ENCODE results near the gene SERPINA5. TPM values are rescaled to one million over a fixed set of nuclear protein-coding genes. Genes with fewer than 3 reads are reported as not detected.
"Not testable (repeated sequence)": the region's sequence is repeated elsewhere in the genome, so short reads cannot be mapped to it uniquely, and the experiment has no call there.

The SERPINA5 gene
- total and polyA plus RNA-seq, 2 donors (not counting 1 experiment from before 2014, with no cell fraction given): not detected

DNA sequence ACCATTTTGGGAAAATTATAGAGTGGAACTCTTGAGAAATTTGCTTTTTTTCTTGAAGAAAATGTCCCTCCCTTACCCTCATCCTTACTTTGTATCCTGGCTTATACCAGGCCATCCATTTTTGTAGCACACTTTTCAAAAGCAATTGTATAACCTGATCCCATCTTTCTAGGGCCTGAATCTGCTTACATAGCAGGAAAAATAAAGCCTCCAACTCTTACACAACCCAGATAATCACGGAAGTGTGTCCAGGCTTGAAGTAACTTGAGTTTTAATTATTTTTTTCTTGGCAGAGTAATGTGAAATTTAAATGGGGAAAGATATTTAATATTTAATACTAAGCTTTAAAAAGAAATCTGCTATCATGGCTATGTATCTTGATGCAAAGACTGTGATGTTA lies 53.9 kb downstream of the SERPINA5 start:
- no peak overlapping the region for H3K9ac ChIP-seq (ENCODE audit: low read length)
- H3K27ac ChIP-seq (ENCODE audit: low read length in 2 of 2): no peak overlapping the region
- POLR2A ChIA-PET: no interaction called here
- H3K4me2 ChIP-seq (replicated peaks; ENCODE audit: low read depth, low read length, poor library complexity, severe bottlenecking): no peak overlapping the region
- no peaks in the 10 kb centered on the region for H3K36me3 ChIP-seq (replicated peaks in 1 of 2; ENCODE audit: control extremely low read depth in 1 of 2, control insufficient read depth in 1 of 2, extremely low read depth in 1 of 2, insufficient read depth in 2 of 2, low read length in 1 of 2)
- H3K4me1 ChIP-seq (ENCODE audit: control insufficient read depth in 2 of 2, insufficient read depth in 2 of 2, low read length in 2 of 2): no peaks in the 10 kb centered on the region
- Mint-ChIP-seq H3K9me3 (ENCODE audit: insufficient read depth) (no peaks in the 10 kb centered on the region), H3K27ac (no peak overlapping the region), H3K27me3 (peaks cover 9% of the 10 kb centered on the region), H3K4me1 (no peaks in the 10 kb centered on the region), H3K4me3 (no peak overlapping the region)
- peaks cover 0 to 13% (median 0%) of the 10 kb centered on the region in 3 donors for H3K9me3 ChIP-seq (ENCODE audit: control extremely low read depth in 1 of 3, control insufficient read depth in 2 of 3, insufficient read depth in 1 of 3, low read length in 2 of 3)
- CTCF ChIA-PET: no interaction called here
- DNase-seq (no peak), ATAC-seq (ENCODE audit: low read depth) (no peak)
- intact Hi-C loops (cut with micrococcal nuclease): no loop called here
- WGBS (ENCODE audit: insufficient coverage): no CpG with 5 or more reads among the region's 1 CpG
- H4K20me1 ChIP-seq (ENCODE audit: control insufficient read depth, insufficient read depth, low read length, poor library complexity, severe bottlenecking): no peaks in the 10 kb centered on the region
- TF ChIP-seq, protein P1, sequence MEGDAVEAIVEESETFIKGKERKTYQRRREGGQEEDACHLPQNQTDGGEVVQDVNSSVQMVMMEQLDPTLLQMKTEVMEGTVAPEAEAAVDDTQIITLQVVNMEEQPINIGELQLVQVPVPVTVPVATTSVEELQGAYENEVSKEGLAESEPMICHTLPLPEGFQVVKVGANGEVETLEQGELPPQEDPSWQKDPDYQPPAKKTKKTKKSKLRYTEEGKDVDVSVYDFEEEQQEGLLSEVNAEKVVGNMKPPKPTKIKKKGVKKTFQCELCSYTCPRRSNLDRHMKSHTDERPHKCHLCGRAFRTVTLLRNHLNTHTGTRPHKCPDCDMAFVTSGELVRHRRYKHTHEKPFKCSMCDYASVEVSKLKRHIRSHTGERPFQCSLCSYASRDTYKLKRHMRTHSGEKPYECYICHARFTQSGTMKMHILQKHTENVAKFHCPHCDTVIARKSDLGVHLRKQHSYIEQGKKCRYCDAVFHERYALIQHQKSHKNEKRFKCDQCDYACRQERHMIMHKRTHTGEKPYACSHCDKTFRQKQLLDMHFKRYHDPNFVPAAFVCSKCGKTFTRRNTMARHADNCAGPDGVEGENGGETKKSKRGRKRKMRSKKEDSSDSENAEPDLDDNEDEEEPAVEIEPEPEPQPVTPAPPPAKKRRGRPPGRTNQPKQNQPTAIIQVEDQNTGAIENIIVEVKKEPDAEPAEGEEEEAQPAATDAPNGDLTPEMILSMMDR (IDR thresholded peaks at IDR 0.05): no peak
- TF ChIP-seq EZH2 (IDR thresholded peaks at IDR 0.05; ENCODE audit: borderline replicate concordance, insufficient read depth, low read depth, low read length, poor library complexity, severe bottlenecking): no peak
- H3K27me3 ChIP-seq (replicated peaks in 1 of 4; ENCODE audit: control extremely low read depth in 1 of 4, control insufficient read depth in 3 of 4, insufficient read depth in 4 of 4, low read length in 3 of 4): no peaks in the 10 kb centered on the region
- no peak overlapping the region for H3K4me3 ChIP-seq (ENCODE audit: control extremely low read depth in 1 of 5, extremely low read depth in 1 of 5, insufficient read depth in 1 of 5, low read depth in 2 of 5, low read length in 4 of 5)
- no peak overlapping the region for H2AFZ ChIP-seq (ENCODE audit: insufficient read depth, low read depth, low read length, poor library complexity, severe bottlenecking)
- no peaks in the 10 kb centered on the region for H3K79me2 ChIP-seq (ENCODE audit: control insufficient read depth, insufficient read depth, low read length)

DNA sequence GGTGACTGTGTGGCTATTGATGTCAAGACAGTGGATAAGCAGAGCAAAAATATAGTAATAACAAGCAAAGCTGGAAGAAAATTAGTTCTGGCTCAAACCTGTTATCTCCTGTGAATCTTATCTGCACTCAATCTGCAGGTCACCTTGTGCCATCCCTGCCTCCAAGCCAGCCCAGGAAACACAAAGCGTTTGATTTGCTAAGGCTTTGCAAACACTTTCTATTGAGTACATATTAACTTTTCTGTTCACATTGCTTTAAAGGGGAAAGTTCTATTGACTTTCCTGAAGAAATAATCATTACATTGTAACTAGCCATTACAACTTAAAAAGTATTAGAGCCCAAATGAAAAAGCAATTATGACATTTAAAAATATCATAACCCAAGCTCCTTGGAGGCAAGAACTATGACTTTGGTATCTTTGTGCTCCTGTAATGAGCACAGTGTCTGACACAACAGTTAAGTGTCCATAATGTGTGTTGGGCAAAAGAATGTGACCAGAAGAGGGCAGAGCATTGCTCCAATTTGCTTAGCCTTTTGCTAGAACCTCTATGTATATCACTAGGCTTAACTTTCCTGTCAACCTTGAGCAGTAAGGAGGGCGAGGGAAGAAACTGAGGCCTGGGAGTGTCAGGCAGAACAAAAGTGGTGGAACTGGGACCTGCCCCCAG lies 55.7 kb downstream of the SERPINA5 start:
- Histone ChIP-seq H3K9ac (ENCODE audit: low read length) (no peak overlapping the region), H3K4me1 (ENCODE audit: control insufficient read depth in 2 of 2, insufficient read depth in 2 of 2, low read length in 2 of 2) (no peaks in the 10 kb centered on the region), H3K36me3 (replicated peaks in 1 of 2; ENCODE audit: control extremely low read depth in 1 of 2, control insufficient read depth in 1 of 2, extremely low read depth in 1 of 2, insufficient read depth in 2 of 2, low read length in 1 of 2) (no peaks in the 10 kb centered on the region), H3K9me3 (ENCODE audit: control extremely low read depth in 1 of 3, control insufficient read depth in 2 of 3, insufficient read depth in 1 of 3, low read length in 2 of 3) (peaks cover 0 to 25% (median 0%) of the 10 kb centered on the region in 3 donors), H3K4me2 (replicated peaks; ENCODE audit: low read depth, low read length, poor library complexity, severe bottlenecking) (no peak overlapping the region), H4K20me1 (ENCODE audit: control insufficient read depth, insufficient read depth, low read length, poor library complexity, severe bottlenecking) (no peaks in the 10 kb centered on the region), H3K27me3 (replicated peaks in 1 of 4; ENCODE audit: control extremely low read depth in 1 of 4, control insufficient read depth in 3 of 4, insufficient read depth in 4 of 4, low read length in 3 of 4) (no peaks in the 10 kb centered on the region), H3K4me3 (ENCODE audit: control extremely low read depth in 1 of 5, extremely low read depth in 1 of 5, insufficient read depth in 1 of 5, low read depth in 2 of 5, low read length in 4 of 5) (no peak overlapping the region), H3K79me2 (ENCODE audit: control insufficient read depth, insufficient read depth, low read length) (no peaks in the 10 kb centered on the region), H2AFZ (ENCODE audit: insufficient read depth, low read depth, low read length, poor library complexity, severe bottlenecking) (no peak overlapping the region), H3K27ac (ENCODE audit: low read length in 2 of 2) (no peak overlapping the region)
- Mint-ChIP-seq H3K4me1 (no peaks in the 10 kb centered on the region), H3K4me3 (no peak overlapping the region), H3K9me3 (ENCODE audit: insufficient read depth) (no peaks in the 10 kb centered on the region), H3K27ac (no peak overlapping the region), H3K27me3 (peaks cover 9% of the 10 kb centered on the region)
- ChIA-PET POLR2A (no interaction called here), CTCF (no interaction called here)
- no CpG with 5 or more reads among the region's 2 CpGs for WGBS (ENCODE audit: insufficient coverage)
- DNase-seq: no peak
- TF ChIP-seq, protein P1 (IDR thresholded peaks at IDR 0.05): no peak
- no peak for TF ChIP-seq EZH2 (IDR thresholded peaks at IDR 0.05; ENCODE audit: borderline replicate concordance, insufficient read depth, low read depth, low read length, poor library complexity, severe bottlenecking)
- intact Hi-C loops (cut with micrococcal nuclease): no loop called here
- ATAC-seq (ENCODE audit: low read depth): no peak

- H2AFZ ChIP-seq (ENCODE audit: insufficient read depth, low read depth, low read length, poor library complexity, severe bottlenecking); CTCF ChIA-PET; H3K79me2 ChIP-seq (ENCODE audit: control insufficient read depth, insufficient read depth, low read length); H3K27ac ChIP-seq (ENCODE audit: low read length in 2 of 2); POLR2A ChIA-PET; H3K36me3 ChIP-seq (replicated peaks in 1 of 2; ENCODE audit: control extremely low read depth in 1 of 2, control insufficient read depth in 1 of 2, extremely low read depth in 1 of 2, insufficient read depth in 2 of 2, low read length in 1 of 2); H3K4me1 Mint-ChIP-seq; H3K9ac ChIP-seq (ENCODE audit: low read length); H3K4me3 Mint-ChIP-seq; H4K20me1 ChIP-seq (ENCODE audit: control insufficient read depth, insufficient read depth, low read length, poor library complexity, severe bottlenecking); H3K27me3 ChIP-seq (replicated peaks in 1 of 4; ENCODE audit: control extremely low read depth in 1 of 4, control insufficient read depth in 3 of 4, insufficient read depth in 4 of 4, low read length in 3 of 4); H3K27ac Mint-ChIP-seq; H3K4me3 ChIP-seq (ENCODE audit: control extremely low read depth in 1 of 5, extremely low read depth in 1 of 5, insufficient read depth in 1 of 5, low read depth in 2 of 5, low read length in 4 of 5); H3K27me3 Mint-ChIP-seq; ATAC-seq (ENCODE audit: low read depth); H3K9me3 Mint-ChIP-seq (ENCODE audit: insufficient read depth); H3K4me2 ChIP-seq (replicated peaks; ENCODE audit: low read depth, low read length, poor library complexity, severe bottlenecking); DNase-seq; H3K4me1 ChIP-seq (ENCODE audit: control insufficient read depth in 2 of 2, insufficient read depth in 2 of 2, low read length in 2 of 2); intact Hi-C loops (cut with micrococcal nuclease): not testable (repeated sequence)
- peaks cover 0 to 21% (median 0%) of the 10 kb centered on the region in 3 donors for H3K9me3 ChIP-seq (ENCODE audit: control extremely low read depth in 1 of 3, control insufficient read depth in 2 of 3, insufficient read depth in 1 of 3, low read length in 2 of 3)
- WGBS (ENCODE audit: insufficient coverage): 95% methylated on average over 7 of the region's 8 CpGs
Observed at GRCh38 chr14:94637814-94638213, 56.6 kb downstream of the SERPINA5 start.
